Measurements from ENCODE around the gene CGREF1. TPM values are rescaled to one million over a fixed set of nuclear protein-coding genes. Genes with fewer than 3 reads are reported as not detected.
A peak's percentile ranks its signal among the peaks of the same experiment; 100 is the strongest.
"Not testable (repeated sequence)": the region's sequence is repeated elsewhere in the genome, so short reads cannot be mapped to it uniquely, and the experiment has no call there.

The CGREF1 gene
- total RNA-seq, 6 experiments from 2014 or later = 2.5 to 33.2 (median 7.7) TPM

DNA sequence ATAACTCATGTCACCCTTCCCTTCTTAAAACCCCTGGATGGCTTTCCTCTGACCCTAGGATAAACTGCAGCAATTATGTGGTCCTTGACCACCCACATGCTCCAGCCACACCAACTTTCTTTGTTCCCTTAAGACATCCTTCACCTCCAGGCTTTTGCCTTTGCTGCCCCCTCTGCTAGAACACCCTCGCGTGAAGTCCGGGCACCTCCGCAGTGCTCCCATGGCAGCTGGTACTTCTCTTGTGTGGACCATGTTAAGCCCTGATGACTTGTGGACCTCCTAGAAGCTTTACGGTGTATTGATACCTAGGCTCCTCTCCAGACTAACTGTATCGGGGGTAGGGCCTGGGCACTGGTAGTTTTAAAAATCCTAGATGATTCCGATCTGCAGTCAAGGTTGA lies 3.9 kb upstream of the CGREF1 start:
- TF ChIP-seq POLR2A (IDR thresholded peaks at IDR 0.05) = no peak
- TF ChIP-seq, protein P1, sequence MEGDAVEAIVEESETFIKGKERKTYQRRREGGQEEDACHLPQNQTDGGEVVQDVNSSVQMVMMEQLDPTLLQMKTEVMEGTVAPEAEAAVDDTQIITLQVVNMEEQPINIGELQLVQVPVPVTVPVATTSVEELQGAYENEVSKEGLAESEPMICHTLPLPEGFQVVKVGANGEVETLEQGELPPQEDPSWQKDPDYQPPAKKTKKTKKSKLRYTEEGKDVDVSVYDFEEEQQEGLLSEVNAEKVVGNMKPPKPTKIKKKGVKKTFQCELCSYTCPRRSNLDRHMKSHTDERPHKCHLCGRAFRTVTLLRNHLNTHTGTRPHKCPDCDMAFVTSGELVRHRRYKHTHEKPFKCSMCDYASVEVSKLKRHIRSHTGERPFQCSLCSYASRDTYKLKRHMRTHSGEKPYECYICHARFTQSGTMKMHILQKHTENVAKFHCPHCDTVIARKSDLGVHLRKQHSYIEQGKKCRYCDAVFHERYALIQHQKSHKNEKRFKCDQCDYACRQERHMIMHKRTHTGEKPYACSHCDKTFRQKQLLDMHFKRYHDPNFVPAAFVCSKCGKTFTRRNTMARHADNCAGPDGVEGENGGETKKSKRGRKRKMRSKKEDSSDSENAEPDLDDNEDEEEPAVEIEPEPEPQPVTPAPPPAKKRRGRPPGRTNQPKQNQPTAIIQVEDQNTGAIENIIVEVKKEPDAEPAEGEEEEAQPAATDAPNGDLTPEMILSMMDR (IDR thresholded peaks at IDR 0.05) = no peak
- H3K4me3 ChIP-seq = no peak overlapping the region
- peaks cover 0 to 24% (median 3%) of the 10 kb centered on the region in 4 donors for H3K4me1 ChIP-seq
- no peak overlapping the region for H3K27ac ChIP-seq
- DNase-seq = no peak
- ATAC-seq = no peak
- intact Hi-C loops (cut with DNase I) = no loop called here
- no peaks in the 10 kb centered on the region for H3K36me3 ChIP-seq
- no peaks in the 10 kb centered on the region for H3K27me3 ChIP-seq
- WGBS (ENCODE audit: insufficient coverage, low coverage, low lambda C conversion rate, missing lambda C conversion rate) = 100% methylated on average over 7 of the region's 7 CpGs
- no peaks in the 10 kb centered on the region for H3K9me3 ChIP-seq

DNA sequence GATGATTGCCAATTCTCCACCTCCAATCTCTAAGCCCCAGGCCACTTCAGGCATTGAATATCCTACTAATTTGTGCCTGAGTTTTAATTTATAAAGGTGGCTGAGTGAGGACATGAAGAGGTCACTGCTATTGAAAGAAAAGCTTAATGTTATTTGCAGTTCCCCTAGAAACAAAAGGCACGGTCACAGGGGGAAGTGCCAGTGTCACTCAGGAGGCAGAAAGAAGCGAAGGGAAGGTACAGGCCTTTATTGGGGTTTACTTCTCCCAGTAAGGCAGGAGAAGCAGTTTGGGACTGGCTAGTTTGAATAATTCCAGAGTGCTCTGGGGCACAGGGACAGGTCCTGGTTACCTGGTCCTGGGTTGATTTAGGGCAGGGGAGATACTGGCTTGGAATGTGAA lies 3.0 kb upstream of the CGREF1 start:
- H3K27ac ChIP-seq = no peak overlapping the region
- 71% methylated on average over 2 of the region's 2 CpGs for WGBS (ENCODE audit: insufficient coverage, low coverage, low lambda C conversion rate, missing lambda C conversion rate)
- peaks cover 0 to 22% (median 3%) of the 10 kb centered on the region in 4 donors for H3K4me1 ChIP-seq
- intact Hi-C loops (cut with DNase I) = no loop called here
- no peaks in the 10 kb centered on the region for H3K9me3 ChIP-seq
- no peaks in the 10 kb centered on the region for H3K27me3 ChIP-seq
- H3K4me3 ChIP-seq = no peak overlapping the region
- ATAC-seq = no peak
- no peaks in the 10 kb centered on the region for H3K36me3 ChIP-seq
- DNase-seq = no peak
- TF ChIP-seq, protein P1 (IDR thresholded peaks at IDR 0.05) = no peak
- no peak for TF ChIP-seq POLR2A (IDR thresholded peaks at IDR 0.05)

DNA sequence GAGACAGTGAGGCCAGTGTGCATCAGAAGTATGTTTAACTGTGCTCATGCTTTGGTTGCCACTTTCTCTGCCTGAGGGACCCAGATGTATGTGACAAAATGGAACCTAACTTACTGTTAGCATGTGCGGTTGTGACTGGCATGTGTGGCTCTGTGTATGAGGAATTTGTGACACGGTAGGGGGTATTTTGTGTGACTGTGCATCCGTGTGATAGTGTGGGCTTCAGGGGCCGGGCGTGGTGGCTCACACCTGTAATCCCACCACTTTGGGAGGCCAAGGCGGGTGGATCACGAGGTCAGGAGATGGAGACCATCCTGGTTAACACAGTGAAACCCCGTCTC lies 372 bp upstream of the CGREF1 start:
- H3K36me3 ChIP-seq; intact Hi-C loops (cut with DNase I); H3K27ac ChIP-seq; H3K4me1 ChIP-seq; ATAC-seq; H3K27me3 ChIP-seq; H3K9me3 ChIP-seq; DNase-seq: not testable (repeated sequence)
- H3K4me3 ChIP-seq = peak overlapping the region in 2 of 3 donors; percentile 38 to 49
- 84% methylated on average over 7 of the region's 8 CpGs for WGBS (ENCODE audit: insufficient coverage, low coverage, low lambda C conversion rate, missing lambda C conversion rate)

DNA sequence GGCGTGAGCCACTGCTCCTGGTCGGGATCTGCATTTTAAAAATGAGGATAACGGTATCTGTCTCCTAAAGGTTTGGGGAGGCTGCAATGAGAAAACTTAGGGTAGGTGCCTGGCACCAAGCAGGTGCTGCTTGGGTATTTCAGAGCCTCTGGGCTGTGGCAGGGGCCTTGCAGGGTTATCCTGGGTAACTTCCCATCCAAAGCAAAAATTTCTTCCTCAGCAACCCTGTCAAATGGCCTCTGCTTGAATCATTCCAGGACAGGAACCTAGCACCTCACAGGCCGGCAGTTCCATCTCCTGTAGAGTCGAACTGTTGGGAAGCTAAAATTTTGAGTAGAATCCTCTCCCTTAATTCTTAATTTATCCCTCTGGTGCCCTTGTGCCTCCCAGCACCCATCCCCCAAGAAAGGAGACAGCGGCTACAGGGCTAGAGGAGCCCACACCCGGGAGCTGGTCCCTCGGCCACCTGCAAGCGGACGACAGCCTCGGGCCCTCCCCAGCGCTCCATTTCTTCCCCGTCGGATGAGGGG lies 868 bp downstream of the CGREF1 start:
- intact Hi-C loops (cut with DNase I) = no loop called here
- no peaks in the 10 kb centered on the region for H3K36me3 ChIP-seq
- DNase-seq (no peak), ATAC-seq (no peak)
- H3K4me1 ChIP-seq = peaks cover 0 to 9% (median 0%) of the 10 kb centered on the region in 4 donors
- H3K27me3 ChIP-seq = no peaks in the 10 kb centered on the region
- H3K4me3 ChIP-seq = peak overlapping the region; percentile 20 to 49 (median 38)
- no peak for TF ChIP-seq POLR2A (IDR thresholded peaks at IDR 0.05)
- TF ChIP-seq, protein P1 (IDR thresholded peaks at IDR 0.05) = no peak
- H3K27ac ChIP-seq = no peak overlapping the region
- H3K9me3 ChIP-seq = no peaks in the 10 kb centered on the region
- 54% methylated on average over 11 of the region's 14 CpGs for WGBS (ENCODE audit: insufficient coverage, low coverage, low lambda C conversion rate, missing lambda C conversion rate)

DNA sequence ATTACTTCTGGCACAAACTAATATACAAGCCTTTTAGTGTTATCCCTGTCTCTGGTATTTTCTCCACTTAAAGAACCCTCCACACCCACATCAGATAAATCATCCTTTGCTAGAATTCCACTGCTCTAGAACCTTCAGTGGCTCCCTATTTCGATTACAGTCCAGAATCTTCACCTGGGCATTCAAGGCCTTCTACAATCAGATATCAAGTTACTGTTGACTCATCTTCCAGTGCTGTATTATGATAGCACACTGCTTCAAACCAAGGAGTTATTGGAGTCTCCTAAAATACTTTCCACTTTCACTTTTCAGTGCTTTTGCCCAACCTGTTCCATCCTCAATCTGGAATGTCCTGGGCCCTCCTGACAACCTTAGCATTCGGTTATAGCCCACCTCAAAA lies 3.4 kb downstream of the CGREF1 start:
- 71% methylated on average over 2 of the region's 2 CpGs for WGBS (ENCODE audit: insufficient coverage, low coverage, low lambda C conversion rate, missing lambda C conversion rate)
- no peaks in the 10 kb centered on the region for H3K9me3 ChIP-seq

DNA sequence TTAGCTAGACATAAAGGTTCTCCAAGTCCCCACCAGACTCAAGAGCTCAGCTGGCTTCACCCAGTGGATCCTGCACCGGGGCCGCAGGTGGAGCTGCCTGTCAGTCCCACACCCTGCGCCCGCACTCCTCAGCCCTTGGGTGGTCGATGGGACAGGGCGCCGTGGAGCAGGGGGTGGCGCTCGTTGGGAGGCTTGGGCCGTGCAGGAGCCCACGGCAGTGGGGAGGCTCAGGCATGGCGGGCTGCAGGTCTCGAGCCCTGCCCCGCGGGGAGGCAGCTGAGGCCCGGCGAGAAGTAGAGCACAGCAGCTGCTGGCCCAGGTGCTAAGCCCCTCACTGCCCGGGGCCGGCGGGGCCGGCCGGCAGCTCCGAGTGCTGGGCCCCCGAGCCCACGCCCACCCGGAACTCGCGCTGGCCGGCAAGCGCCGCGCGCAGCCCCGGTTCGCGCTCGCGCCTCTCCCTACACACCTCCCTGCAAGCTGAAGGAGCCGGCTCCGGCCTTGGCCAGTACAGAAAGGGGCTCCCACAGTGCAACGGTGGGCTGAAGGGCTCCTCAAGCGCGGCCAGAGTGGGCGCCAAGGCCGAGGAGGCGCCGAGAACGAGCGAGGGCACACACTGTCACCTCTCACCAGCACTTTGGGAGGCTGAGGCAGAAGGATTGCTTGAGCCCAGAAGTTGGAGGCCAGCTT lies 7.4 kb downstream of the CGREF1 start:
- DNase-seq; ATAC-seq; H3K27ac ChIP-seq; intact Hi-C loops (cut with DNase I); H3K4me3 ChIP-seq; H3K9me3 ChIP-seq; H3K4me1 ChIP-seq; H3K36me3 ChIP-seq; H3K27me3 ChIP-seq: not testable (repeated sequence)
- WGBS (ENCODE audit: insufficient coverage, low coverage, low lambda C conversion rate, missing lambda C conversion rate) = 80% methylated on average over 2 of the region's 49 CpGs

More for the DNA sequence above, 3.4 kb downstream of the CGREF1 start:
- ATAC-seq = no peak
- no peak for DNase-seq
- no peak overlapping the region for H3K27ac ChIP-seq
- H3K36me3 ChIP-seq = no peaks in the 10 kb centered on the region
- intact Hi-C loops (cut with DNase I) = no loop called here
- no peak for TF ChIP-seq POLR2A (IDR thresholded peaks at IDR 0.05)
- TF ChIP-seq, protein P1 (IDR thresholded peaks at IDR 0.05) = no peak
- H3K27me3 ChIP-seq = no peaks in the 10 kb centered on the region
- H3K4me1 ChIP-seq = peaks cover 0 to 9% (median 0%) of the 10 kb centered on the region in 4 donors
- no peak overlapping the region for H3K4me3 ChIP-seq

DNA sequence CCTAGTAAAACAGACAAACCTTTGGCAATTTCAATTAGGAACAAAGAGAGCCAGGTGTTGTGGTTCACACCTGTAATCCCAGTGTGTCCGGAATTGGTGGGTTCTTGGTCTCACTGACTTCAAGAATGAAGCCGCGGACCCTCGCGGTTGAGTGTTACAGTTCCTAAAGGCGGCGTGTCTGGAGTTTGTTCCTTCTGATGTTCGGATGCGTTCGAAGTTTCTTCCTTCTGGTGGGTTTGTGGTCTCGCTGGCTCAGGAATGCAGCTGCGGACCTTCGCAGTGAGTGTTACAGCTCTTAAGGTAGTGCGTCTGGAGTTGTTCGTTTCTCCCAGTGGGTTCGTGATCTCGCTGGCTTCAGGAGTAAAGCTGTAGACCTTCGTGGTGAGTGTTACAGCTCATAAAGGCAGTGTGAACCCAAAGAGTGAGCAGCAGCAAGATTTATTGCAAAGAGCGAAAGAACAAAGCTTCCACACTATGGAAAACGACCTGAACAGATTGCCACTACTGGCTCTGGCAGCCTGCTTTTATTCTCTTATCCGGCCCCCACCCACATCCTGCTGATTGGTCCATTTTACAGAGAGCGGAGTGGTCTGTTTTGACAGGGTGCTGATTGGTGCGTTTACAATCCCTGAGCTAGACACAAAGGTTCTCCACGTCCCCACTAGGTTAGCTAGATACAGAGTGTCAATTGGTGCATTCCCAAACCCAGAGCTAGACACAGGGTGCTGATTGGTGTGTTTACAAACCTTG lies 8.2 kb downstream of the CGREF1 start:
- DNase-seq; H3K4me1 ChIP-seq; H3K36me3 ChIP-seq; H3K27me3 ChIP-seq; intact Hi-C loops (cut with DNase I); ATAC-seq; H3K4me3 ChIP-seq; H3K27ac ChIP-seq; H3K9me3 ChIP-seq: not testable (repeated sequence)
- 85% methylated on average over 18 of the region's 24 CpGs for WGBS (ENCODE audit: insufficient coverage, low coverage, low lambda C conversion rate, missing lambda C conversion rate)
